GM21447 (cell line): ENCODE results near the gene STAT3.
A peak's percentile ranks its signal among the peaks of the same experiment; 100 is the strongest.
"Not testable (repeated sequence)": the region's sequence is repeated elsewhere in the genome, so short reads cannot be mapped to it uniquely, and the experiment has no call there.

Source experiments
- ATAC-seq: cut with Tn5 transposase; IDR thresholded peaks from one replicate; pipeline ENCODE4 v1.9.1; 2021; ENCODE audit not compliant: unreplicated experiment

The STAT3 gene

GRCh38 chr17:42409523-42410318 is 21.5 kb upstream of the STAT3 start:
- ATAC-seq, result no peak

- no peak for ATAC-seq
These were observed 19.8 kb upstream of the STAT3 start for GRCh38 chr17:42408061-42408460.

- ATAC-seq, result no peak
These were observed 19.1 kb upstream of the STAT3 start for GRCh38 chr17:42407289-42407836.

GRCh38 chr17:42406615-42407288 is 18.5 kb upstream of the STAT3 start:
- ATAC-seq, result no peak

- ATAC-seq, result no peak
These were observed 17.8 kb upstream of the STAT3 start for GRCh38 chr17:42405963-42406495.

- no peak for ATAC-seq
These were observed 16.8 kb upstream of the STAT3 start for GRCh38 chr17:42405076-42405475.

- ATAC-seq, result no peak
These were observed 16.2 kb upstream of the STAT3 start for GRCh38 chr17:42404326-42405055.

- no peak for ATAC-seq
These were observed 14.9 kb upstream of the STAT3 start for GRCh38 chr17:42403150-42403549.

- no peak for ATAC-seq
These were observed 13.9 kb upstream of the STAT3 start for GRCh38 chr17:42402117-42402516.

GRCh38 chr17:42400844-42401375 is 12.7 kb upstream of the STAT3 start:
- ATAC-seq, result not testable (repeated sequence)

- ATAC-seq, result no peak
These were observed 12.0 kb upstream of the STAT3 start for GRCh38 chr17:42399948-42400843.

GRCh38 chr17:42399121-42399520 is 10.9 kb upstream of the STAT3 start:
- ATAC-seq, result no peak

GRCh38 chr17:42395601-42396000 is 7.4 kb upstream of the STAT3 start:
- not testable (repeated sequence) for ATAC-seq

GRCh38 chr17:42394838-42395237 is 6.6 kb upstream of the STAT3 start:
- ATAC-seq, result no peak

- no peak for ATAC-seq
These were observed 4.6 kb upstream of the STAT3 start for GRCh38 chr17:42392692-42393415.

- ATAC-seq, result not testable (repeated sequence)
These were observed 3.2 kb upstream of the STAT3 start for GRCh38 chr17:42391439-42391838.

GRCh38 chr17:42389899-42390298 is 1.7 kb upstream of the STAT3 start:
- ATAC-seq, result no peak

- peak; percentile 18 for ATAC-seq
These were observed 834 bp upstream of the STAT3 start for GRCh38 chr17:42389135-42389417.

- ATAC-seq, result no peak
These were observed 421 bp downstream of the STAT3 start for GRCh38 chr17:42387661-42388380.
